PC-3 (cell line): Measurements from ENCODE around the gene HSD17B14. TPM values are rescaled to one million over a fixed set of nuclear protein-coding genes. Genes with fewer than 3 reads are reported as not detected.
A peak's percentile ranks its signal among the peaks of the same experiment; 100 is the strongest.

ENCODE experiments used
- ATAC-seq: fragments of 200-7000 bp; cut with Tn5 transposase; 2 replicates; pipeline ENCODE4 v1.9.1; 2020; ENCODE audit warnings: mild to moderate bottlenecking, moderate library complexity
- BruUV-seq: library from RNA; stranded (reverse); fragments of 400-500 nt; replicated peaks from 2 replicates; lab custom pipeline; 2021; lab: Mats Ljungman, UMichigan
- CTCF ChIA-PET: fragments of 300-600 bp; sonication (Branson Sonifier 250); formaldehyde crosslinking; loops from one replicate; lab custom pipeline; 2022; ENCODE audit warnings: antibody characterized with exemption; lab: Charles Lee
- POLR2A ChIA-PET: fragments of 300-600 bp; sonication (Branson Sonifier 250); formaldehyde crosslinking; loops from one replicate; lab custom pipeline; 2022; ENCODE audit warnings: antibody characterized with exemption; ENCODE audit not compliant: unreplicated experiment; lab: Charles Lee
- DNase-seq: peaks from one replicate; pipeline ENCODE4 v3.0.0-alpha.2; 2015
- H2AFZ ChIP-seq: fragments of 300-600 bp; sonication (generic); 2 replicates; pipeline ENCODE4 v1.6.0; 2016; ENCODE audit warnings: antibody characterized with exemption, low read length
- H3F3A ChIP-seq: fragments of 300-600 bp; sonication (generic); one replicate; pipeline ENCODE4 v1.6.0; 2017; ENCODE audit warnings: antibody characterized with exemption, low read length, control low read depth, mild to moderate bottlenecking; ENCODE audit not compliant: unreplicated experiment
- H3K27ac ChIP-seq: fragments of 300-600 bp; sonication (generic); 2 replicates; pipeline ENCODE4 v1.5.1; 2016; ENCODE audit warnings: mild to moderate bottlenecking, low read length
- H3K27me3 ChIP-seq: fragments of 300-600 bp; sonication (generic); 2 replicates; pipeline ENCODE4 v1.6.1; 2016; ENCODE audit warnings: low read length, mixed read lengths
- H3K36me3 ChIP-seq: fragments of 300-600 bp; sonication (generic); 2 replicates; pipeline ENCODE4 v1.6.1; 2016; ENCODE audit warnings: low read depth, mixed run types, low read length, mixed read lengths
- H3K4me1 ChIP-seq: fragments of 300-600 bp; sonication (generic); 2 replicates; pipeline ENCODE4 v1.5.1; 2016; ENCODE audit warnings: low read length; ENCODE audit not compliant: insufficient read depth
- H3K4me2 ChIP-seq: fragments of 300-600 bp; sonication (generic); 2 replicates; pipeline ENCODE4 v1.6.0; 2016; ENCODE audit warnings: low read length
- H3K4me3 ChIP-seq: fragments of 300-600 bp; sonication (generic); 2 replicates; pipeline ENCODE4 v1.5.1; 2016; ENCODE audit warnings: mild to moderate bottlenecking, low read length, mixed read lengths
- H3K79me2 ChIP-seq: fragments of 300-600 bp; sonication (generic); 2 replicates; pipeline ENCODE4 v1.6.1; 2017; ENCODE audit warnings: low read length, mixed read lengths
- H3K9ac ChIP-seq: fragments of 300-600 bp; sonication (generic); 2 replicates; pipeline ENCODE4 v1.6.0; 2016; ENCODE audit warnings: mild to moderate bottlenecking, low read length
- H3K9me2 ChIP-seq: fragments of 300-600 bp; sonication (generic); replicated peaks from 2 replicates; pipeline ENCODE4 v1.6.1; 2016; ENCODE audit warnings: mixed run types, low read length, mixed read lengths
- H3K9me3 ChIP-seq: fragments of 300-600 bp; sonication (generic); 2 replicates; pipeline ENCODE4 v1.6.1; 2016; ENCODE audit warnings: low read length, mixed read lengths
- H4K20me1 ChIP-seq: fragments of 300-600 bp; sonication (generic); 2 replicates; pipeline ENCODE4 v1.6.1; 2016; ENCODE audit warnings: low read length, mixed read lengths
- EZH2 ChIP-seq: fragments of 300-600 bp; sonication (generic); IDR thresholded peaks from one replicate; pipeline ENCODE4 v1.6.1; 2017; ENCODE audit warnings: antibody characterized with exemption, mild to moderate bottlenecking, low read length; ENCODE audit not compliant: unreplicated experiment
- EZH2phosphoT487 ChIP-seq: fragments of 300-600 bp; sonication (generic); IDR thresholded peaks from 2 replicates; pipeline ENCODE4 v1.6.1; 2018; ENCODE audit warnings: mild to moderate bottlenecking, antibody characterized with exemption, low read length, borderline replicate concordance
- intact Hi-C: fragments of 100-400 bp; cut with micrococcal nuclease; formaldehyde crosslinking; loops from 2 replicates; pipeline ENCODE4 v1.9.0; 2023
- total RNA-seq: library from RNA; depleted of rRNA; stranded (reverse); fragments of >200 nt; gene quantifications from 2 replicates; pipeline ENCODE4 v1.2.3, GENCODE V29; 2014
- TF ChIP-seq, protein P1 (sequence below): fragments of 300-600 bp; sonication (generic); conservative IDR thresholded peaks from 2 replicates; pipeline ENCODE4 v1.5.1; 2017; ENCODE audit warnings: antibody characterized with exemption, low read depth, mild to moderate bottlenecking, low read length

Gene HSD17B14
- total RNA-seq, 1 experiment from 2014 or later = 15.0 TPM

- peak overlapping the region; percentile 100 for H3K9ac ChIP-seq
- peaks cover 15% of the 10 kb centered on the region for H3K4me1 ChIP-seq
- DNase-seq = peak; percentile 73
- peak overlapping the region; percentile 100 for H3K4me2 ChIP-seq
- H3K9me2 ChIP-seq = no peaks in the 10 kb centered on the region
- ATAC-seq = peak; percentile 4; the same call in 1 of the 2 replicates
- H3K27ac ChIP-seq = peak overlapping the region; percentile 95
- ChIA-PET CTCF (no interaction called here), POLR2A (interaction anchor here (0.5 kb wide), 2 partner anchors 54 to 89 kb away, joined by 3 read pairs; no protein-coding TSS in a partner anchor)
- peaks cover 41% of the 10 kb centered on the region for H3K79me2 ChIP-seq
- TSS peak; percentile 45 for BruUV-seq
- no peaks in the 10 kb centered on the region for H3K9me3 ChIP-seq
- intact Hi-C loops = no loop called here
- peaks cover 26% of the 10 kb centered on the region for H3K36me3 ChIP-seq
- H4K20me1 ChIP-seq = peaks cover 31% of the 10 kb centered on the region
- H3K27me3 ChIP-seq = no peaks in the 10 kb centered on the region
- H3K4me3 ChIP-seq = peak overlapping the region; percentile 100
- TF ChIP-seq, protein P1, sequence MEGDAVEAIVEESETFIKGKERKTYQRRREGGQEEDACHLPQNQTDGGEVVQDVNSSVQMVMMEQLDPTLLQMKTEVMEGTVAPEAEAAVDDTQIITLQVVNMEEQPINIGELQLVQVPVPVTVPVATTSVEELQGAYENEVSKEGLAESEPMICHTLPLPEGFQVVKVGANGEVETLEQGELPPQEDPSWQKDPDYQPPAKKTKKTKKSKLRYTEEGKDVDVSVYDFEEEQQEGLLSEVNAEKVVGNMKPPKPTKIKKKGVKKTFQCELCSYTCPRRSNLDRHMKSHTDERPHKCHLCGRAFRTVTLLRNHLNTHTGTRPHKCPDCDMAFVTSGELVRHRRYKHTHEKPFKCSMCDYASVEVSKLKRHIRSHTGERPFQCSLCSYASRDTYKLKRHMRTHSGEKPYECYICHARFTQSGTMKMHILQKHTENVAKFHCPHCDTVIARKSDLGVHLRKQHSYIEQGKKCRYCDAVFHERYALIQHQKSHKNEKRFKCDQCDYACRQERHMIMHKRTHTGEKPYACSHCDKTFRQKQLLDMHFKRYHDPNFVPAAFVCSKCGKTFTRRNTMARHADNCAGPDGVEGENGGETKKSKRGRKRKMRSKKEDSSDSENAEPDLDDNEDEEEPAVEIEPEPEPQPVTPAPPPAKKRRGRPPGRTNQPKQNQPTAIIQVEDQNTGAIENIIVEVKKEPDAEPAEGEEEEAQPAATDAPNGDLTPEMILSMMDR = no peak
- TF ChIP-seq EZH2phosphoT487 (no peak), EZH2 (no peak)
- H2AFZ ChIP-seq = no peak overlapping the region
- H3F3A ChIP-seq = peaks cover 7% of the 10 kb centered on the region
These were observed 38.2 kb upstream of the HSD17B14 start for GRCh38 chr19:48874303-48875135.

GRCh38 chr19:48873476-48874302 lies 37.4 kb upstream of the HSD17B14 start:
- peak overlapping the region; percentile 100 for H3K4me2 ChIP-seq
- no peak overlapping the region for H2AFZ ChIP-seq
- no peaks in the 10 kb centered on the region for H3K27me3 ChIP-seq
- H3K9ac ChIP-seq = peak overlapping the region; percentile 100
- H3K79me2 ChIP-seq = peaks cover 41% of the 10 kb centered on the region
- peaks cover 31% of the 10 kb centered on the region for H4K20me1 ChIP-seq
- CTCF ChIA-PET = no interaction called here
- BruUV-seq = no TSS peak
- H3K36me3 ChIP-seq = peaks cover 26% of the 10 kb centered on the region
- POLR2A ChIA-PET = interaction anchor here (0.5 to 0.6 kb wide), 2 partner anchors 27 to 90 kb away, joined by 3 read pairs; partner anchors contain the start of gene NUCB1
- TF ChIP-seq EZH2phosphoT487 (no peak), EZH2 (no peak)
- TF ChIP-seq, protein P1 = no peak
- DNase-seq (no peak), ATAC-seq (no peak)
- peak overlapping the region; percentile 100 for H3K4me3 ChIP-seq
- H3K9me2 ChIP-seq = no peaks in the 10 kb centered on the region
- H3F3A ChIP-seq = peaks cover 7% of the 10 kb centered on the region
- H3K4me1 ChIP-seq = peaks cover 15% of the 10 kb centered on the region
- intact Hi-C loops = loop anchor here (2.0 kb wide), 1 partner anchor 37 kb away; the partner anchor contains the start of gene HSD17B14
- H3K27ac ChIP-seq = peak overlapping the region; percentile 95
- no peaks in the 10 kb centered on the region for H3K9me3 ChIP-seq
